Activated CD8-positive, alpha-beta memory T cell treated with anti-CD3 and anti-CD28 coated beads for 1 hour (primary cell): ENCODE measurements around the gene CEND1.
A peak's percentile ranks its signal among the peaks of the same experiment; 100 is the strongest.

Experiments used
- DNase-seq, 2 donors: peaks; one replicate each; pipeline ENCODE4 v3.0.0-alpha.2; 2020; ENCODE audit warnings: low read depth in 1 of 2; ENCODE audit errors: extremely low read depth in 1 of 2

CEND1 gene

DNA sequence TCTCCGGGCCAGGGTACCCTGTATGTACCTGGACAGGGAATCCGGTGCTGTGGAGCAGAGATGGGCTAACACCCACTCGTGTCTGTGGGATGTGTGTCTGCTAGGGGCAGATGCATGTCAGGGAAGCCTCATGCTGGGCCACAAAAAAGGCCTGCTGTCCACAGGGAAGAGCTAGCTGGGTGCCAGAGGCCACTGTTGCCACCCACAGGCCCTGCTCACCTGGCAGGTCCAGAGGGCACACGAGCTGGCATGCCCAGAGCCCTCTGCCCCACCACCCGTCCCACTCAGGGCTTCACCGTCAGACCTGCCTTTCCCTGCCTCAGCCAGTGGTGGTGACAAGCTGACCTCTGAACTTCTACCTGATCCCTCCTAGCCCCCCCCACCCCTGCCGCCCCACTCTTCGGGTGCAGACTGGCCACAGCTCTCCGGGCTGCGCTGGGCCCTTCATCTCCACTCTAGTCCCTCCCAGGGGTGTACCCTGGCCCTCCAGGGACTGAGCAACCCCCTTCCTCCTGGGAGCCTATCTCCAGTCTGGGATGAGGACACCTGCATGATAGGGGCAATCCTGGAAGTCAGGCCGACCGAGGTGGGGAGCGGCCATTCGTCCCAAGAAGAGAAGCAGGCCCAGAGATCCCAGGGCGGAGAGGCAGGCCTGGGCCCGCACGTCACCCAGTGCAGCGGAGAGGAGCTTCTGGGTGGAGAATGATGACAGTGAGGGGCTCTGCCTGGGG lies 6.8 kb upstream of the CEND1 start:
- no peak for DNase-seq

DNA sequence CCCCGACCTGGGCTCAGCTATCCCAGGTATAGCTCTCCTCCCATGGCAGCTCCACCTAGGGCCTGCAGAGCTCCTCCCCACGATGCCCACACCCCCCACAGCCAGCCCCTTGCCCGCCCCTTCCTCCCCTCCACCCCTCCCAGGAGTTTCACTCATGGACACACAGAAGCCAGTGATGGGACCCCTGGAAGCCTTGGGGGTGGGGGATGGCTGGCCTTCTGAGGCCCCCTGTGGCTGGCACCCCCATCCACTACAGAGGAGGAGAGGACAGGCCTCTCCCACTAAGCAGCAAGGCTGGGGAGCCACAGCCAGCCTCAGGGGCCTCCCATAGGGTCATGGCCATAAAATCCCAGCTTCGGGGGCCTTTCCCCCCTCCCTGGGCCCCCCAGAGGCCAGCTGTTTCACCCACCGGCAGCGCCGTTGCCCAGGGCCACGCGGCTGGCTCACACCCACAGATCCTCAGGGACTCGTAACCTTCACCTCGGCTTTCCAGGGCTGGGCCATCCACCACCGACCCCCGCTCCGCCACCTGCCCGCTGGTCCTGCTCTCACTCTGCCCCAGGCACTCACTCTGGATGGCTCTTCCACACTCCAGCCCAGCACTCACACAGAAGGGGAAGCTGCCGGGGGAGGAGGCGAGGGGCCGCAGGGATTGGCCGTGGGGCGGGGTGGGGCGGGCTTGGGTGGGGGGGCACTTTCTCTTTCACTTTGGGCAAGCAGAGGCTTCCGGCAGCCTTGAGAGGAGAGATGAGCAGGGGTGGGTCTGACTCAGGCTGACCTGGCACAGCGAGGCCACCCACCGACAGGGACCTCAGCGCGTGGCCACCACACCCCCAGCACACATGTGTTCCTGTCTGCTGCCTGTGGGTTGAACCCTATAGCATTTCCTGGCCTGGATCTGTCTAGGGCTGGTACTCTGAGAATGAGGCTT lies 6.0 kb upstream of the CEND1 start:
- peak in 1 of 2 donors; percentile 56 for DNase-seq

DNA sequence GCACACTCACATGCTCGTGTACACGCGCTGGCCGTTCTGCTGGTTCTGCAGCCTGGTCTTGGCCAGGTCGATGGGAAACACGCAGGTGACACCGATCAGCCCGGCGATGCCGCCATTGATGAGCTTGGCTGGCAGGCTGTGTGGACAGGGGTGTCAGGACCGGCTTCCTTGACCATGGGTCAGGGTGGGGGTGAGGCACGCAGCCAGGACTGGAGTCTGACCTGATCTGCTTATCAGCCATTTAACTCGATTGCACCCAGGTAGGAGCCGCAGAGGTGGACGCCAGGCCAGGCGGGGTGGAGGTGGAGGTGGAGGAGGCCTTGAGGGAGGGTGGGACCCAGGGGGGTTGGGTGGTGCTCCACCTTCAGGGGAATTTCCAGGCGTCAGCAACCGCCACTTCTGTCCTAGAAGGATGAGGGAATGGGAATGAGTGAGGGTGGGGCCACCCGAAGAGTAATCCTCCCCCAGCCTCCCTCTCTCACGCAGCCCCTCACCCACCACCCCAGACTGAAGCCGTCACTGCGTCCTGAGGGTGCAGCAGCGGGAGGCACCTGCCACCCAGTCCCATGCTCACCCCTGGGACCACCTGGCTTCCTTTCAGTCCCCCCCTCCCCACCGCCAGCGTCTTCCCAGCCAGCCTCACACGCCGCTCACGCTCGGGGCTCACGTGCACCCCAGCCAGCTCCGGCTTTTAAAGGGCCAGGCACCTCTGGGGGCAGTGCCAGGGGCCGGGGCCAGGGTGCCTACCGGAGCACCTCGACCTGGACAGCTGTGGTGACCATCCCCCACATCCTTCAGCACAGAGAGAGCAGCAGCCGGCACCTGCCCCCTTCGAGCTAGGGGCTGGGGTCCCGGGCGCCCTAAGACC lies 5.1 kb upstream of the CEND1 start:
- no peak for DNase-seq

DNA sequence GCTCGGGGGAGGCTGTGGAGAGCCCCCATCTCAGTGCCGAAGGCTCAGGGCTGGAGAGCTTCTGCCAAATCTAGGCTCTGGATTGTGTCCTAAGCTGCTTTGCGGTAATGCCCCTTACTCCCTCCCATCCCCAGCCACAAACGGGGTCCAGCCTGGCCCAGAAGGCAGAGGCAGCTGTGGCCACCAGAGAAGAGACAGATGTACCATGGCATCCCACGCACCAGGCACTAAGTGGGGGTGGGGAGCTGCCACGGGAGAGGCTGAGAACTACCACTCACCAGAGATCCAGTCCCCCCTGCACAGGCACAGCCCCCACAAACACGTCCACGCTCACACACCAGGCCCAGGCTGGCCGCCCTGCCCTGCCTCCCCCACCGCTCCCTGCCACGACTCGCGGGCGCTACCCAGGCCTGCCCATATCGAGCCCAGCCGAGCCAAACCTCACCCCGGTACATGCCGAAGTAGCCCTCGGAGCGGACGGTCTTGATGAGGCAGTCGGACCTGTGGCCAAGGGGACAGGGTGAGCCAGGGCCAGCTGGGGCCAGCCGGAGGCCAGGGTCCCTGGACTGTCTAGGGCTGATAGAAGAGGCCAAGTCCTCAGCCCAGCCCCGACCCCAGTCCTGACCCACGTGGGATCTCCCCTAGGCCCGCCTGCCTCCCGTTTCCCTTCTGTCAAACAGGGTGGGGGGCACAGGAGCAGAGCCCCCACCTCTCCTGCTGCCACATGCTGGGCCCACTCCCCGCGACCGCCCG lies 4.3 kb upstream of the CEND1 start:
- DNase-seq: no peak

DNA sequence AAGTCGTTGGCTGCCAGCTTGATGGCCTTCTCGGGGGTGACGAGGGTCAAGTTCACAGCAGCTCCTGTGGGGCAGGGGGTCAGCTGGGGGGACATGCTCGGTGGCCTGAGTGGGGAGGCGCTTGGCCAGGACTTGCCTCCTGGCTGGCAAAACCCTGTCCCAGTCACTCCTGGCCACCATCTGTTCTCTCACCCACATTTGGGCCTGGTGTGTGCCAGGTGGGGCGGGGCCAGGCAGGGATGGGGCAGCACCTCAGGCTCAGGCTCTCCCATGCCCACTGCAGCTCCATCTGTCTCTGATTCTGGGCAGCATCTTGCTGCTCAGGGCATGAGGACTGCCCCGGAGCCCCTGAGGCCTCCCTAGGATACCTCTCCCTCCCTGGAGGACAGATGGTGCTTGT lies 3.7 kb upstream of the CEND1 start:
- DNase-seq: no peak

DNA sequence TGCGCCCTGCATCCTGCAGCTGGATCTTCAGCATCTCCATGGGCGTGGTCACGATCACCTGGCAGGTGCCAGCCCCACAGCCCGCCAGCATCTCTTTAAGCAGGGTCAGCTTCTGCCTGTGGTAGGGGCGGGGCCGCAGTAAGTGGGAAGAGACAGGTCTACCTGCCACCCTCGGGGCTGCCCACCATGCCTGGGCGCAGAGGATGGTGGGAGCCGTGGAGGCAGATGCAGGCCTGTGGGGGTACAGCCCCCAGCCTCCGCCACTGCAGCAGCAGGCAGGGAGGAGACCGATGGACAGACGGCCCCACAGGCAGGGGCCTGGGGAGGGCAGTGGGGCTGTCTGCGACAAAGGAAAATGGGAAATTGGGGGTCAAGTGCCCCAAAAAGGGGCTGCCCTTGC lies 3.0 kb upstream of the CEND1 start:
- DNase-seq: no peak

DNA sequence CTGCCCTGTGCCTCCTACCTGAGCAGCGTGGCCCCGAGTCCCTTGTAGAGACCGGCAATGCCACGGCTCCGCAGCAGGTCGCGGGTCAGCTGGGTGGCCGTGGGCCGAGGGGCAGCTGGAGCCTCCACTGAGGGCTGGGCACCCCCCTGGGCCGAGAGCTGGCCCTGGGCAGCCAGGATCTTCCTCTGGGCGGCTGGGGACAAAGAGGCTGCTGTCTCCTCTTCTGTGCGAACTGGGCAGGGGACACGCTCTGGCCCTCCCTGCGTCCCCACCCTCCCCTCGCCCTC lies 2.6 kb upstream of the CEND1 start:
- DNase-seq: no peak

GRCh38 chr11:791658-792534 lies 2.0 kb upstream of the CEND1 start:
- no peak for DNase-seq

DNA sequence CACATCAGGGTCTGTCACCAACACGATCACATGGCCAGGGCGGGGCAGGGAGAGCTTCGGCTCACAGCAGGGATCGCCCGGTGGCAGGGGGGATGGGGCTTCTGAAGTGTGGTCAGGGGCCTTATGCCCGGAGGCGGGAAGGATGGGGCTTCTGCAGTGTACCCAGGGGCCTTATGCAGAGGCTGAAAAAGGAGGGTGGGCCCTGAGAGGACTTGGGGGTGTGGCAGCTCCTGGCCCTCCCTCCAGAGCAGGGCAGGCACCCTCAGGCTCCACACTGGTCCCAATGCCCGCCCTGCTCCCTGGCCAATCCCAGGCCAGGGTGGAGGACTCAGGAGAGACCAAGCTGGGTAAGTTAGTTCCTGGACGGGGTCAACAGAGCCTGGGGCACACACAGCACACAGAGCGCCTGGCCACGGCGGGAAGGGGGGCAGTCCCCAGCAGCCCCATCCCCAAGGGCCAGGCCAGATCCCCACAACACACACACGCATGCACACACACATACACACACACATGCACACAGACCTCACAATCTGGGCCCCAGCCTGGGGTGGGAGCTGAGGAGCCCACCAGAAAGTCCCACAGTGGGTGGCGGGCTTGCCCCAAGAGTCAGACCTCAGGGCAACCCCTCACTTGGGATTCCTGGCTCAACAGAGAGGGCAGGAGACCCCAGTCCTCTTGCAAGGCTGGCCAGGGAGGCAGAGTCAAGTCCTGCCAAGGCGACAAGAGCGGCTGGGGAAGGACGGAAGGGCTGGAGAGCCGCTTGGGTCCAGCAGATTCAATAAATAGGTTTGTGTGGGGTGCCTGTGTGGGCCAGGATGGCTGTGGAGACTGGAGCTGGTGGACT lies 1.1 kb upstream of the CEND1 start:
- DNase-seq: no peak

DNA sequence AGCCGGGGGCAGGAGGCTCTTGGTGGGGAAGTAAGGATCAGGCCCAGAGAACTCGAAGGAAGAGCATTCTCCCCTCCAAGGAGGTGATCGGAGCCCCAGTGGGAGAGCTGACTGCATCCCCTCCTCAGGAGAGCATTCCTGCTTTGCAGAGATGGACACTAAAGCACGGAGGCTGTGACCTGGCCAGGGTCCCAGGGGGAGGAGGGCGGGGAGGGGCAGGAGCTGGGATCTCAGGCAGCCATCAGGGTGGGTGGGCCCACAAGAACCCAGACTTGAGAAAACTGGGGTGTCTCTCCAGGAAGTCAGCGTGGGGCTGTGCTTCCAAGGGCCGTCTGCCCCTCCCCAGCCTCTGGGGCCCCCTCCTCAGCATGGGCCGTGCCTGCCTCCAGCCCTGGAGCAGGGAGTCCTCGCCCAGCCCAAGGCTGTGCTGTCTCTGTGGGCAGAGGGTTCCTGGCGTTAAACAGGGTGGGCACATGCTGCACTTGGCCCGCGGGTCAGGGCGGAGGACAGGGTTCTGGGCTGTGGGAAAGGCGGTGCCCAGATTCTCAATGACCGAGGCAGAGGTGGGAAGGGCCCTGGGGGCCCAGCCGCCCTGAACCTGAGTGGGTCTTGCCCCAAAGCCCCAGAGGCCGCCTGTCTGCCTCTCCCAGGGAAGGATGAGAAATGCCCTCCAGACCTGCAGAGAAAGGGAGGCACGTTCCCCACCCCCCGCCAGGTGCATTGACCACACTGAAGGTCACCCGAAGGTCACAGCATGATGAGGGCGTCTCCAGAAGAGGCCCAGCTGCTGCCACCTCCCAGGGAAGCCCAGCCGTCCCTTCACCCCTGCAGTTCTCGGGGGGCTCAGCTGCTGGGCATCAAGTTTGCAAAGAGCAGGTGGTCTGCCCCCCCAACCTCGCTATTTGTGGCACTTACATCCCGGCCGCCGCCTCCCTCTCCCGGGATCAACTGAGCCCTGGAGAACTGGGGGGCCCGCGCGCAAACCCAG lies 643 bp downstream of the CEND1 start:
- DNase-seq: no peak

- no peak for DNase-seq
Measured at GRCh38 chr11:788009-788640, 1.8 kb downstream of the CEND1 start.

GRCh38 chr11:787084-787675 lies 2.7 kb downstream of the CEND1 start:
- DNase-seq: no peak

DNA sequence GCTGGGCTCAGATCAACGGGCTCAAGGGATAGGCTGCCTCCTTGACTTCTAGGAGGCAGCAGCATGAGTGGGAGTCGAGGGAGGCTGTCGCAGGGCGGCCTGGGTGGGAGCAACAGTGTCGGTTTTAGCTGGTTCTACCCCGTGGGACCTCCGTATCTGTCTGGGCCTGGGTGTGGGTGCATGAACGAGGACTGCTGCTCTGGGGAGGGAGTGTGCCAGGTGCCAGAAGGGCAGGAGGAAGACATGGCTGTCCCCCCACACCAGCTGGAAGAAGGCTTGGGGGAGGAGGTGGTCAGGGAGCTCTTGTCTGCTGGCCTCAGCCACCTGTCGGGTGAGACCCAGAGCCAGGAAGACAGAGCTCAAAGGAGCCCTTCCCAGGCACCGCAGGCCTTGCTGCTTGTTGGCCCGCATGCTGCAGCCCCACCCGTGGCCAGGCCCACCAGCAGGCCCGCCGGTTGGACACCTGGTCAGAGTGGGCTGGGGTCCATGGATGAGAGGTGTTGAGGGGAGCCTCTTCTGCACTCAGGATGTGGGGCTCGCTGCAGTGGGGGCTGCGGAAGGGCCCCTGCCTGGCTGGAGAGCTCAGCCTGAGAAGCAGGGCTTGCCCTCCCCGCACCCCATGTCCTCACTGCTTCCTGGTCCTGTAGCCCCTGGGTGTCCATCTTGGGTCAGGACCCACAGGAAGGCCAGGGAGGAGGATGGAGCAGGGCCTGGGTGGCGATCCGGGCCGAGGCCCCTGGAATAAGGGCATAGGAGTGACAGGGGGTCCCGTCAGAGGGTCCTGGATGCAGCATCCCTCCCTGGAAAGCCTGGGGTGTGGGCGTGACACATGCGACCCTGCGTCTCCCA lies 3.4 kb downstream of the CEND1 start:
- DNase-seq: no peak

DNA sequence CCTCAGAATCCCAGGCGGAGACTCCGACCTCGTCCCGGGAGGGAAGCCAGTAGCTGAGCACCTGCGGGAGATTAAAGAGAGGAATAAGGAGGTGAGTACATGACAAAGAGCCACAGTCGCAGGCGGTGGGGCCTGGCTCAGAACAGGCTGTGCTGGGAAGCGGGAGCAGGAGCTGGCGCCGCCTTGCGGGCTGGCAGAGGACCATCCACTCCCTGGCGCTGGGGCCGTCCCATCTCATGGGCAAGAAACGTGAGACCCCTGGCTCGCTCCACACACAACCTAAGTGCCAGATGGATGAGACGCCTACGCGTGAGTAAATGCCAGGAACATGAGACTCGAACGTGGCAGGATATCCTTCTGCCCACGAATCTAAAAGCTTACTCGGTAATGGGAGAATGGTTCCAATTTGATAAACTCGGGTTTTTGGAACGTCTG lies 6.3 kb downstream of the CEND1 start:
- DNase-seq: no peak

GRCh38 chr11:782264-783174 lies 7.4 kb downstream of the CEND1 start:
- DNase-seq: no peak
